GM12872 (cell line): Measurements from ENCODE around the gene MAN2A1.

Experiments
- CTCF ChIP-seq: IDR thresholded peaks from 3 replicates; pipeline ENCODE4 v1.5.1; 2011; ENCODE audit warnings: low read depth, mild to moderate bottlenecking, low read length, moderate library complexity; ENCODE audit not compliant: insufficient read depth

Gene MAN2A1

DNA sequence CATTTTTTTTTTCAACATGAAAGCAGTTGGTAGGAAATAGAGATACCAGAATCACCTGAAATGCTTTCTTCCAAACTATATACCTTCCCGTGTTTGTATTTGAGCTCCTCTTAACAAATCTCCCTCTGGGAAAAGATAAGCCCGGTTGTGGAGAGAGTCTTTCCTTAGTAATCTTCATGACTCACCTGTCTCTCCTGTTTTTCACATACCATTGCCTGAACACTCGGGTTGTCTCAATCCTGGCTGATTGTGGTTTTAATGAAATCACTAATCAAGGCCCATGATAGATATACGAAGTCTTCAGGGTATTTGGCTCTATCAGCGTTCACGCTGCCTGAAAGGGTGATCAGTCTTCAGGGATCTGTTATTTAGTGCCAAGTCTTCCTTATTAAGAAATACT, 136.7 kb downstream of the MAN2A1 start:
- TF ChIP-seq CTCF = no peak

DNA sequence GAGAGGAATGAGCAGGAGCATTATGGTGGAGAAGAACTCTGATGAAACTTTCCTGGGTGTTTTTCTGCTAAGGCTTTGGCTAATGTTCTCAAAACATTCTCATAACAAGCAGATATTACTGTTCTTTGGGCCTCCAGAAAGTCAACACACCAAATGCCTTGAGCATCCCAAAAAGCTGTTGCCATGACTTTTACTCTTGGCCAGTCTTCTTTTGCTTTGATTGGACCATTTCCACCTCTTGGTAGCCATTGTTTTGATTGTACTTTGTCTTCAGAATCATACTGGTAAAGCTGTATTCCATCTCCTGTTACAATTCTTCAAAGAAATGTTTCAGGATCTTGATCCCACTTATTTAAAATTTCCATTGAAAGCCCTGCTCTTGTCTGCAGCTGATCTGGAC, 139.6 kb downstream of the MAN2A1 start:
- no peak for TF ChIP-seq CTCF

GRCh38 chr5:109830955-109831502, 141.3 kb downstream of the MAN2A1 start:
- TF ChIP-seq CTCF = no peak

DNA sequence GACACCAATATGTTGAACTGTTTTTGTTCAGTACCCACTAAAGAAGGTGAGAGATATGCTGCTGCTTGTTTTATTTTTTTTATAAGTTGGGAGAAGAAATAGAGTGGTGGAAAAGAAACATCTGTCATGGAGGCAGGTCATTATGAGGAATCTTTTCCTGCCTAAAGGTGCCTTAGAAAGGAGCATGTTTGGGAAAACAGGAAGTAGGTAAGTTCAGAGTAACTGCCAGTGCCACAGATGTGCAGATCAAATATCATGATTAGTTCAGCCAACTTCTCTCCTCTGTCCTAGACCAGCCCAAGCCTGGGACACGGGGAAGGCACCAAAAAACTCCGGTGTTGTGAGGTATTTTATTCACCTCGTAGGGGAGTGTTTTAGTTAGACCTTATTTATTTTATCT, 144.2 kb downstream of the MAN2A1 start:
- no peak for TF ChIP-seq CTCF

DNA sequence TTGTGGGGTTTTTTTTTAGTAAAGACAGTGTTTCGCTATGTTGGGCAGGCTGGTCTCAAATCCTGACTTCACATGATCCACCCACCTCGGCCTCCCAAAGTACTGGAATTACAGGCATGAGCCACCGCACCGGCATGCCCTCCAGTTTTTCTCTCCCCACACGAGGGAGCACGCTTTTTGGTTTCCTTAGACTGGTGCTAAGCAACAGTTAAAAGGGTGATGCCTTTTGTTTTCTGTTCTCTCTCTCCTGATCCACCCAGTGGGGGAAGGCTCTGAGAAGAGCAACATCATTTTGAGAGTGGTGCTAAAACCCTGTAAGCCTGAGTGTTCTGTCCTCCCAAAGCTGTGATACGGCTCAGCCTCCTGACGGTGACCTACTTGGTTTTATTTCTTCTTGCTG, 146.6 kb downstream of the MAN2A1 start:
- TF ChIP-seq CTCF = no peak

DNA sequence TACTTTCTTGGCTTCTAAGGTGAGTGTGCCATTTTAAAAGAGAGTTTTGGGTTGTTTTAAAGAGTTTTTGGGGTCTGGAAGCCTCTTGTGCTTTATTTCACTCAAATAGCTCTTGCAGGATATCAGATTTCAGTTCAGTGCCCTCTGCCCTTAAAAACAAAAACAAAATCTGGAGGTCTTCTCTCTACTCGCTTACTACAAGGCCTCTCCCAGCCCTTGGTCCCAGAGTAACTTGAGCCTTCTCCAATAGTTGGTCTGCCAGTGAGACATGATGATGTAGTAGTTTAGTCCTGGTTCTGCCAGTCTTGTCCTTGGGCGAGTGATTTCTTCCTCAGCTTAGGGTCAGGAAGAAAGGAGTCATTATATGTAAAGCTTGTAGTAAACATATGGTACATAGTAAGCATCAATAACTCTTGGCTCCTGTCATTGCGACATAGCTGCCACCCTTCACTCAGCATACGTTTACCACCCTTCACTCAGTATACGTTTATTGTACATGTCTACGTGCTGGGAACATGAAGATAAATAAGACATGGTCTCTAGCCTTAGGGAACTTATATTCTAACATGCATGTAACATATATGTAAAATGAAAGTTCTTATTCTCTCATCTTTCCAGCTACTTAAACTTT, 147.6 kb downstream of the MAN2A1 start:
- TF ChIP-seq CTCF = no peak

- TF ChIP-seq CTCF = no peak
These were observed 148.4 kb downstream of the MAN2A1 start for GRCh38 chr5:109838157-109838556.
